HepG2 (cell line): ENCODE data around the gene ARPC1A. TPM values are rescaled to one million over a fixed set of nuclear protein-coding genes. Genes with fewer than 3 reads are reported as not detected.

Experiments used
- ATAC-seq: fragments of 200-7000 bp; cut with Tn5 transposase; 3 replicates; pipeline ENCODE4 v1.9.1; 2020; ENCODE audit warnings: mild to moderate bottlenecking, moderate library complexity
- BruUV-seq: library from RNA; stranded (reverse); fragments of 400-500 nt; replicated peaks from 2 replicates; lab custom pipeline; 2021; lab: Mats Ljungman, UMichigan
- CTCF ChIA-PET: fragments of 300-600 bp; formaldehyde crosslinking; extraction: SDS; loops from one replicate; lab custom pipeline; 2021; ENCODE audit warnings: low total read pairs, inconsistent platforms, low intra/inter-chr PET ratio; lab: Yijun Ruan, JAX
- POLR2A ChIA-PET: fragments of 350-600 bp; sonication (Branson Sonifier 250); formaldehyde crosslinking; loops from one replicate; lab custom pipeline; 2020; ENCODE audit warnings: antibody characterized with exemption, inconsistent platforms; lab: Yijun Ruan, JAX
- DNase-seq: peaks from one replicate; pipeline ENCODE4 v3.0.0-alpha.2; 2015; ENCODE audit warnings: low spot score
- FAIRE-seq: peaks from 3 replicates; lab custom pipeline; 2011; peaks lifted over from hg19 to GRCh38; lab: Jason Lieb, UNC
- H2AFZ ChIP-seq: one replicate; pipeline ENCODE4 v1.6.1; 2011; ENCODE audit warnings: low read length, inconsistent platforms
- H3K27ac ChIP-seq: fragments of 300-600 bp; 3 replicates; pipeline ENCODE4 v1.8.0; 2011; ENCODE audit warnings: mixed run types, mild to moderate bottlenecking, mixed read lengths, low read length, inconsistent platforms; ENCODE audit not compliant: insufficient read depth; ENCODE audit errors: extremely low read length
- H3K27me3 ChIP-seq, 2 experiments: fragments of 200-600 bp in 1 of 2; 2 replicates in 1 of 2; 3 replicates in 1 of 2; pipeline versions ENCODE4 v1.6.0 to v1.8.0; 2011; ENCODE audit warnings: low read length in 2 of 2, mild to moderate bottlenecking in 2 of 2, moderate library complexity in 2 of 2, inconsistent platforms in 1 of 2; ENCODE audit not compliant: insufficient read depth in 2 of 2, control insufficient read depth in 1 of 2
- H3K36me3 ChIP-seq, 2 experiments: fragments of 200-600 bp in 1 of 2; replicated peaks in 1 of 2; 2 replicates in 1 of 2; 3 replicates in 1 of 2; pipeline versions ENCODE4 v1.5.1 to v1.8.0; 2011; ENCODE audit warnings: low read length in 2 of 2, inconsistent platforms in 1 of 2; ENCODE audit not compliant: insufficient read depth in 2 of 2, control insufficient read depth in 1 of 2
- H3K4me1 ChIP-seq: 2 replicates; pipeline ENCODE4 v1.5.1; 2012; ENCODE audit warnings: low read length, inconsistent platforms; ENCODE audit not compliant: insufficient read depth
- H3K4me2 ChIP-seq: 2 replicates; pipeline ENCODE4 v1.6.0; 2011; ENCODE audit warnings: low read depth, low read length, inconsistent platforms
- H3K4me3 ChIP-seq, 3 experiments: fragments of 200-600 bp in 1 of 3; sonication (generic), shearing (Covaris generic) in 1 of 3; replicated peaks in 1 of 3; 2 replicates each; pipeline ENCODE4 v1.5.1; 2011 to 2016; ENCODE audit warnings: low read length in 3 of 3, inconsistent platforms in 2 of 3, low read depth in 2 of 3, mild to moderate bottlenecking in 2 of 3, control low read depth in 1 of 3, mixed read lengths in 1 of 3; ENCODE audit not compliant: insufficient read depth in 1 of 3
- H3K79me2 ChIP-seq: one replicate; pipeline ENCODE4 v1.6.1; 2011; ENCODE audit warnings: low read length, inconsistent platforms; ENCODE audit not compliant: insufficient read depth
- H3K9ac ChIP-seq: 2 replicates; pipeline ENCODE4 v1.6.0; 2011; ENCODE audit warnings: mild to moderate bottlenecking, low read depth, low read length, inconsistent platforms; ENCODE audit not compliant: insufficient read depth
- H3K9me3 ChIP-seq: 2 replicates; pipeline ENCODE4 v1.5.1; 2012; ENCODE audit warnings: mild to moderate bottlenecking, low read length
- H4K20me1 ChIP-seq: 2 replicates; pipeline ENCODE4 v1.6.0; 2011; ENCODE audit warnings: inconsistent platforms, mild to moderate bottlenecking, low read length, moderate library complexity; ENCODE audit not compliant: insufficient read depth
- BRF2 ChIP-seq: sonication (generic); formaldehyde crosslinking; IDR thresholded peaks from 2 replicates; pipeline ENCODE4 v1.8.1; 2022; ENCODE audit warnings: mild to moderate bottlenecking, missing genetic modification reagents
- ETS1 ChIP-seq: sonication (generic); formaldehyde crosslinking; IDR thresholded peaks from 2 replicates; pipeline ENCODE4 v1.4.0; 2020; ENCODE audit warnings: missing genetic modification reagents
- POLR2A ChIP-seq, 2 experiments: IDR thresholded peaks; 2 replicates each; pipeline ENCODE4 v1.6.1; 2011; ENCODE audit warnings: low read depth in 2 of 2, low read length in 2 of 2, mild to moderate bottlenecking in 1 of 2, moderate library complexity in 1 of 2; ENCODE audit not compliant: insufficient read depth in 1 of 2
- POLR2G ChIP-seq: fragments of 200-400 bp; formaldehyde crosslinking; IDR thresholded peaks from 2 replicates; pipeline ENCODE4 v1.6.1; 2018; ENCODE audit warnings: mild to moderate bottlenecking, low read depth, low read length, moderate library complexity
- USF2 ChIP-seq, 2 experiments: sonication (generic) in 1 of 2; formaldehyde crosslinking in 1 of 2; IDR thresholded peaks; 2 replicates each; pipeline versions ENCODE4 v1.5.1 to v1.6.1; 2011 to 2020; ENCODE audit warnings: borderline replicate concordance in 1 of 2, low read depth in 1 of 2, low read length in 1 of 2, mild to moderate bottlenecking in 1 of 2, missing genetic modification reagents in 1 of 2, moderate library complexity in 1 of 2
- ZNF12 ChIP-seq: sonication (generic); formaldehyde crosslinking; IDR thresholded peaks from 2 replicates; pipeline ENCODE4 v1.5.0; 2020; ENCODE audit warnings: missing genetic modification reagents
- ZNF292 ChIP-seq: sonication (generic); formaldehyde crosslinking; IDR thresholded peaks from 2 replicates; pipeline ENCODE4 v1.8.1; 2022; ENCODE audit warnings: mild to moderate bottlenecking, low read depth, missing genetic modification reagents, borderline replicate concordance
- ZNF775 ChIP-seq: sonication (generic); formaldehyde crosslinking; IDR thresholded peaks from 2 replicates; pipeline ENCODE4 v1.4.0; 2020; ENCODE audit warnings: missing genetic modification reagents, mild to moderate bottlenecking, moderate library complexity, borderline replicate concordance
- WGBS: methylation state at CpG from one replicate; pipeline ENCODE4 v1.1.6; 2017; ENCODE audit warnings: low lambda C conversion rate; 5-methylcytosine and 5-hydroxymethylcytosine counted together
- in situ Hi-C: cut with HindIII; loops from 2 replicates; pipeline ENCODE4 v1.10.0; 2017; ENCODE audit warnings: low pct_unique_long_range_greater_than_20kb; ENCODE audit not compliant: extremely low pct_ligation_motif_present
- intact Hi-C: fragments of 100-400 bp; cut with micrococcal nuclease; formaldehyde crosslinking; loops from one replicate; pipeline ENCODE4 v1.10.0; 2022; ENCODE audit not compliant: unreplicated experiment
- polyA plus RNA-seq, 8 experiments: library from polyadenylated mRNA; depleted of rRNA in 3 of 8; stranded (reverse) in 7 of 8; unstranded in 1 of 8; fragments of >200 nt; fragmentation: Illumina TruSeq in 4 of 8; extraction: Trizol in 4 of 8; gene quantifications; 2 replicates each; pipeline versions ENCODE4 v1.2.1 to v1.2.3, GENCODE V29; 2011 to 2016; ENCODE audit warnings: low read depth in 4 of 8, missing spikeins in 1 of 8, mixed read lengths in 1 of 8; ENCODE audit not compliant: insufficient read depth in 1 of 8
- total RNA-seq, 5 experiments: library from RNA; depleted of rRNA; stranded (reverse); fragments of >200 nt; fragmentation: Illumina TruSeq; extraction: Trizol; gene quantifications; 2 replicates each; pipeline ENCODE4 v1.2.3, GENCODE V29; 2016; ENCODE audit warnings: low read depth in 1 of 5

The ARPC1A gene
- total and polyA plus RNA-seq, 2 of the 13 experiments (the other 11 are each of a cell fraction or from before 2014, with no cell fraction given) = 44.3 to 88.5 TPM

- TF ChIP-seq USF2 (IDR thresholded peaks at IDR 0.05; ENCODE audit: low read depth, low read length) (no peak), USF2 (CRISPR knock-in tag; IDR thresholded peaks at IDR 0.05; ENCODE audit: borderline replicate concordance) (no peak), ZNF12 (CRISPR knock-in tag) (peak; percentile 46; the same call in 1 of the 2 replicates), ZNF292 (CRISPR knock-in tag) (no peak), ETS1 (no peak), ZNF775 (no peak)
- TF ChIP-seq, all 625 proteins: peak for 3
Measured at GRCh38 chr7:99390941-99391602, 65.4 kb downstream of the ARPC1A start (continued).

- intact Hi-C loops (no loop called here), in situ Hi-C loops (no loop called here)
- whole genome bisulfite sequencing = 92% methylated on average over 8 of the region's 8 CpGs
- no peak for FAIRE-seq
- no peak overlapping the region for H3K4me3 ChIP-seq
- no peak for DNase-seq
- no peaks in the 10 kb centered on the region for H3K4me1 ChIP-seq
- ChIA-PET CTCF (no interaction called here), POLR2A (no interaction called here)
- no peak for ATAC-seq
- no peak overlapping the region for H3K27ac ChIP-seq
- no peak overlapping the region for H2AFZ ChIP-seq
- no peak overlapping the region for H3K9ac ChIP-seq
- H3K79me2 ChIP-seq = no peaks in the 10 kb centered on the region
- no TSS peak for BruUV-seq
- H3K27me3 ChIP-seq = no peaks in the 10 kb centered on the region
- peaks cover 21 to 64% of the 10 kb centered on the region in 2 experiments for H3K36me3 ChIP-seq
- no peak for TF ChIP-seq BRF2 (CRISPR knock-in tag)
- peak in 1 of 2 experiments; percentile 13; a peak in 1 of 4 replicates for TF ChIP-seq POLR2A (IDR thresholded peaks at IDR 0.05; ENCODE audit: insufficient read depth in 1 of 2, low read depth in 2 of 2, low read length in 2 of 2)
- TF ChIP-seq POLR2G = 0 out of 2 replicates have a peak, but pooled peaks have one; percentile 29
- no peaks in the 10 kb centered on the region for H4K20me1 ChIP-seq
- no peaks in the 10 kb centered on the region for H3K9me3 ChIP-seq
- H3K4me2 ChIP-seq = no peak overlapping the region
Measured at GRCh38 chr7:99392046-99392445, 66.3 kb downstream of the ARPC1A start.
